WERI-Rb-1 (cell line): ENCODE data around the gene TSPAN32.

Source experiments
- DNase-seq: peaks from one replicate; pipeline ENCODE4 v3.0.0-alpha.2; 2020
- H3K27ac ChIP-seq: fragments of 250-450 bp; sonication (Bioruptor Pico); 2 replicates; pipeline ENCODE4 v1.5.1; 2020; ENCODE audit warnings: mild to moderate bottlenecking, moderate library complexity
- H3K27me3 ChIP-seq: fragments of 250-450 bp; sonication (Bioruptor Pico); 2 replicates; pipeline ENCODE4 v1.5.1; 2021; ENCODE audit warnings: mild to moderate bottlenecking, low read depth, moderate library complexity; ENCODE audit not compliant: insufficient read depth, severe bottlenecking
- H3K36me3 ChIP-seq: fragments of 250-450 bp; sonication (Bioruptor Pico); 2 replicates; pipeline ENCODE4 v1.5.1; 2020; ENCODE audit warnings: mild to moderate bottlenecking, moderate library complexity
- H3K4me3 ChIP-seq: 2 replicates; pipeline ENCODE4 v1.5.1; 2011; ENCODE audit warnings: low read depth, mild to moderate bottlenecking, control low read depth, low read length
- H3K9me3 ChIP-seq: fragments of 250-450 bp; sonication (Bioruptor Pico); 2 replicates; pipeline ENCODE4 v1.5.1; 2021; ENCODE audit warnings: mild to moderate bottlenecking, moderate library complexity; ENCODE audit not compliant: severe bottlenecking
- CTCF ChIP-seq: IDR thresholded peaks from 2 replicates; pipeline ENCODE4 v1.5.1; 2011; ENCODE audit warnings: low read depth, mild to moderate bottlenecking, control low read depth, inconsistent platforms, low read length

Gene TSPAN32

GRCh38 chr11:2273311-2273710 is 28.5 kb upstream of the TSPAN32 start:
- no peak for DNase-seq
- TF ChIP-seq CTCF = no peak

GRCh38 chr11:2273771-2274170 is 28.0 kb upstream of the TSPAN32 start:
- peaks cover 96% of the 10 kb centered on the region for H3K27me3 ChIP-seq
- no peak overlapping the region for H3K4me3 ChIP-seq
- H3K27ac ChIP-seq = no peak overlapping the region
- no peak for DNase-seq
- no peak for TF ChIP-seq CTCF
- H3K9me3 ChIP-seq = peaks cover 4% of the 10 kb centered on the region
- H3K36me3 ChIP-seq = no peaks in the 10 kb centered on the region

More at GRCh38 chr11:2273311-2273710, 28.5 kb upstream of the TSPAN32 start:
- H3K27ac ChIP-seq = no peak overlapping the region
- no peaks in the 10 kb centered on the region for H3K36me3 ChIP-seq
- no peak overlapping the region for H3K4me3 ChIP-seq
- peaks cover 96% of the 10 kb centered on the region for H3K27me3 ChIP-seq
- H3K9me3 ChIP-seq = peaks cover 4% of the 10 kb centered on the region

GRCh38 chr11:2275334-2276279 is 26.2 kb upstream of the TSPAN32 start:
- no peaks in the 10 kb centered on the region for H3K36me3 ChIP-seq
- TF ChIP-seq CTCF = no peak
- H3K27ac ChIP-seq = no peak overlapping the region
- H3K27me3 ChIP-seq = peaks cover 87% of the 10 kb centered on the region
- no peak for DNase-seq
- peaks cover 13% of the 10 kb centered on the region for H3K9me3 ChIP-seq
- H3K4me3 ChIP-seq = no peak overlapping the region

- H3K27ac ChIP-seq = no peak overlapping the region
- H3K27me3 ChIP-seq = peaks cover 86% of the 10 kb centered on the region
- H3K36me3 ChIP-seq = no peaks in the 10 kb centered on the region
- H3K9me3 ChIP-seq = peaks cover 9% of the 10 kb centered on the region
- no peak for TF ChIP-seq CTCF
- no peak for DNase-seq
- no peak overlapping the region for H3K4me3 ChIP-seq
Measured at GRCh38 chr11:2276280-2277007, 25.4 kb upstream of the TSPAN32 start.

- TF ChIP-seq CTCF = no peak
- peaks cover 86% of the 10 kb centered on the region for H3K27me3 ChIP-seq
Measured at GRCh38 chr11:2277008-2277346, 24.8 kb upstream of the TSPAN32 start.

More at GRCh38 chr11:2277008-2277346, 24.8 kb upstream of the TSPAN32 start:
- Histone ChIP-seq H3K4me3 (no peak overlapping the region), H3K9me3 (peaks cover 9% of the 10 kb centered on the region), H3K27ac (no peak overlapping the region), H3K36me3 (no peaks in the 10 kb centered on the region)
- DNase-seq = peak; percentile 6
